HG02981 (cell line): Measurements from ENCODE around the gene YIF1A.
A peak's percentile ranks its signal among the peaks of the same experiment; 100 is the strongest.

Source experiments
- ATAC-seq: cut with Tn5 transposase; IDR thresholded peaks from one replicate; pipeline ENCODE4 v1.9.1; 2021; ENCODE audit warnings: mild to moderate bottlenecking, moderate library complexity; ENCODE audit not compliant: unreplicated experiment

The YIF1A gene

GRCh38 chr11:66288671-66289547 lies at the start of gene YIF1A:
Gene YIF1A (minus strand): TSS chr11:66289143. CDS start chr11:66288985, 158 bp downstream.
- ATAC-seq: peak; percentile 88

- no peak for ATAC-seq
These were observed 48.4 kb upstream of the YIF1A start for GRCh38 chr11:66337103-66337899.

- peak; percentile 63 for ATAC-seq
These were observed 47.5 kb upstream of the YIF1A start, which contains the start of gene RIN1 for GRCh38 chr11:66336234-66337102. Gene RIN1 (minus strand): TSS chr11:66336434. CDS start chr11:66336402, 32 bp downstream.

GRCh38 chr11:66335531-66336233 lies 46.7 kb upstream of the YIF1A start:
- no peak for ATAC-seq

GRCh38 chr11:66334605-66335442 lies 45.9 kb upstream of the YIF1A start:
- ATAC-seq: no peak

- ATAC-seq: no peak
These were observed 45.1 kb upstream of the YIF1A start for GRCh38 chr11:66333896-66334604.

- ATAC-seq: no peak
These were observed 44.4 kb upstream of the YIF1A start for GRCh38 chr11:66333220-66333877.

GRCh38 chr11:66332371-66333219 lies 43.7 kb upstream of the YIF1A start:
- no peak for ATAC-seq

- ATAC-seq: no peak
These were observed 42.8 kb upstream of the YIF1A start for GRCh38 chr11:66331542-66332370.

- ATAC-seq: no peak
These were observed 42.0 kb upstream of the YIF1A start for GRCh38 chr11:66330931-66331330.

- ATAC-seq: no peak
These were observed 40.3 kb upstream of the YIF1A start for GRCh38 chr11:66329165-66329673.

- ATAC-seq: peak; percentile 63
These were observed 39.6 kb upstream of the YIF1A start for GRCh38 chr11:66328302-66329144.

GRCh38 chr11:66328031-66328301 lies 39.0 kb upstream of the YIF1A start:
- ATAC-seq: no peak

GRCh38 chr11:66327171-66328030 lies 38.5 kb upstream of the YIF1A start:
- no peak for ATAC-seq
